ENCODE data around the gene TTC24.
"Not testable (repeated sequence)": the region's sequence is repeated elsewhere in the genome, so short reads cannot be mapped to it uniquely, and the experiment has no call there.

Gene TTC24

DNA sequence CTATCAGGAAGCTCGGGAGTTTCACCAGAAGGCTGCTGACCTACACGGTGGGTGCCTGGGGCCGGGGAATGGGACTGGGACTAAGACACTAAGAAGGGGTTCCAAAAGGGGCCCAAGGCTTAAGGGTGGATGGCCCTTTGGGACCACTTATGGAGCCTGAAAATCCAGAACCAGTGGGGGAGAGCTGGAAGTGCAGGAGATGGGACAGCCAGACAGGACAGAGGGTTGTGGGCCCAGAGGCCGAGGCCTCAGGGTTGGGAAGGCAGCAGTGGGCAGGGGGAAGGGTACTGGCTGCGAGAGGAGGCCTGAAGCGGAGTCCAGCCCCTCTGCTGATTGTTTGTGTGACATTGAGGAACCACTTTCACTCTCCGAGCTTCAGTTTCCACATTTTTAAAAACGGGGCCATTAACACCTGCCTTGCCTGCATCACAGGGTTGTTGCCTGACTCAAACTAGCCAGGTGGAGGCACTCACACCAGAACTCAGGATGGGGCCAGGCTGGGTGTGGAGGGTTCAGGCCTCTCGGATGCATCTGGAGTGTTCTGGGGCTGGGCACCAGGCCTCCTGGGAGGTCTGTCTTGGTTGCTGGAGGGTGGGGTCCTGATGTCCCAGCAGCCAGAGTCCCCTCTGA is 3.0 kb downstream of the TTC24 start:
- TF ChIP-seq, protein P1, sequence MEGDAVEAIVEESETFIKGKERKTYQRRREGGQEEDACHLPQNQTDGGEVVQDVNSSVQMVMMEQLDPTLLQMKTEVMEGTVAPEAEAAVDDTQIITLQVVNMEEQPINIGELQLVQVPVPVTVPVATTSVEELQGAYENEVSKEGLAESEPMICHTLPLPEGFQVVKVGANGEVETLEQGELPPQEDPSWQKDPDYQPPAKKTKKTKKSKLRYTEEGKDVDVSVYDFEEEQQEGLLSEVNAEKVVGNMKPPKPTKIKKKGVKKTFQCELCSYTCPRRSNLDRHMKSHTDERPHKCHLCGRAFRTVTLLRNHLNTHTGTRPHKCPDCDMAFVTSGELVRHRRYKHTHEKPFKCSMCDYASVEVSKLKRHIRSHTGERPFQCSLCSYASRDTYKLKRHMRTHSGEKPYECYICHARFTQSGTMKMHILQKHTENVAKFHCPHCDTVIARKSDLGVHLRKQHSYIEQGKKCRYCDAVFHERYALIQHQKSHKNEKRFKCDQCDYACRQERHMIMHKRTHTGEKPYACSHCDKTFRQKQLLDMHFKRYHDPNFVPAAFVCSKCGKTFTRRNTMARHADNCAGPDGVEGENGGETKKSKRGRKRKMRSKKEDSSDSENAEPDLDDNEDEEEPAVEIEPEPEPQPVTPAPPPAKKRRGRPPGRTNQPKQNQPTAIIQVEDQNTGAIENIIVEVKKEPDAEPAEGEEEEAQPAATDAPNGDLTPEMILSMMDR (conservative IDR thresholded peaks at IDR 0.05; ENCODE audit: low read depth) = no peak
- ChIA-PET CTCF (interaction anchor here (0.6 to 2.9 kb wide), 3 partner anchors 26 to 126 kb away, joined by 3 to 11 read pairs (median 6); no protein-coding TSS in a partner anchor), POLR2A (ENCODE audit: low non-redundant PET) (interaction anchor here (0.5 kb wide), 1 partner anchor 77 kb away, joined by 4 read pairs; no protein-coding TSS in a partner anchor)
- H3K27ac ChIP-seq = no peak overlapping the region
- DNase-seq (ENCODE audit: low spot score) = no peak

DNA sequence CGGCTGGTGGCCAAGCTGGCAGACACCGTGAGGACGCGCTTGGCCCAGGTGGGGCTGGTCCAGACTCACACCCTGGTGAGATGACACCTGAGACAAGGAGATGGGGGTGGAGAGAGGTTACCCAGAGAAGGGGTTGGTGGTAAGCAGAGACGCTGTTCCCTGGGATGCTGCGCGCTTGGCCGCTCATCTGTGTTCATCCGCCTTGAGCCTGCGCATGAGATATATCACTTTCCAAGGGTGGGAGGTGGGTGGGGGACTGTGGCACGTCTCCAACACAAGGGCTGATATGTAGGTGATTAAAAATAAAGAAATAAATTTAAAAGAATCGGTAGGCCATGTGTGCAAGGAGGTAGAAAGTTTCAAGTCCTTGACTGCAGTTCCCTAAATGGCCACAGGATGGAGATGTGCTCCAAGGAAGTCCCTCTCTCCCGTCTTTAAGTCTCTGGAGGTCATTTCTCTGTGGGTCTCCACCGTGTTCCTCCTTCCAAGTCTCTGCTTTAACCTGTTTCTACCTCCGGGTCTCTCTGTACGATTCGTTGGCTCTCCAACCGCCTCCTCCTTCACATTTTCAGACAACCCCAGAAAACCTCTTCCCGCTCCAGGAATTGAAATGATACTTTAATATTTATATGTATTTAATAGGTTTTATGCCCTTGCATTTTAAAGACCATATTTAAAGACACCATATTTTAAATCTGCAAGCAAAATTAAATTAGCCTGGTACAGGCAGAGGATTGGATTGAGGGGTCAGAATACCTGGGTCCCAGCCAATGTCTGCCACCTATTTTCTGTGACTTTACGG is 4.5 kb downstream of the TTC24 start:
- TF ChIP-seq, protein P1 (conservative IDR thresholded peaks at IDR 0.05; ENCODE audit: low read depth) = peak; percentile 88
- ChIA-PET CTCF (interaction anchor here (0.6 to 1.6 kb wide), 5 partner anchors 22 to 1701 kb away, joined by 3 to 6 read pairs (median 4); no protein-coding TSS in a partner anchor), POLR2A (ENCODE audit: low non-redundant PET) (no interaction called here)
- peak; percentile 66 for DNase-seq (ENCODE audit: low spot score)
- no peak overlapping the region for H3K27ac ChIP-seq

DNA sequence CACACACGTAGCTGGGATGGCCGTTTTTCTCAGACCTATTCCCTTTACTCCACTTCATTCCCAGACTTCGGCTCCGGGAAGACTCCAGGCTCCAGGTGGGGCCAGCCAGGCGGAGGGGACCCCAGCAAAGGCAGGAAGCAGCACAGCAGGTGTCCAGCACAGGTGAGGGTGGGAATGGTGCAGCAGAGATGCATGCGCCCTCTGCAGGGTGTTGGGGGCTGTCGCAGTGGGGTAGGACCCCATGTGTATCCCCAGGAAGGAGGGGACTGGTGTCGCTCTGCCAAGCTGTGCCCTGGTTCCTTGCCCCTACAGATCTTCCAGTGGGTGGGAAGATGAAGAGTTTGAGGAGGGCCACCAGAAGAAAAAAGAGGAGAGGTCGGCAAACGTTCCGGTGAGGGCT is 5.3 kb downstream of the TTC24 start:
- ChIA-PET POLR2A (ENCODE audit: low non-redundant PET) (no interaction called here), CTCF (interaction anchor here (0.7 kb wide), 1 partner anchor 11 kb away, joined by 3 read pairs; no protein-coding TSS in a partner anchor)
- TF ChIP-seq, protein P1 (conservative IDR thresholded peaks at IDR 0.05; ENCODE audit: low read depth) = no peak
- no peak overlapping the region for H3K27ac ChIP-seq
- no peak for DNase-seq (ENCODE audit: low spot score)

DNA sequence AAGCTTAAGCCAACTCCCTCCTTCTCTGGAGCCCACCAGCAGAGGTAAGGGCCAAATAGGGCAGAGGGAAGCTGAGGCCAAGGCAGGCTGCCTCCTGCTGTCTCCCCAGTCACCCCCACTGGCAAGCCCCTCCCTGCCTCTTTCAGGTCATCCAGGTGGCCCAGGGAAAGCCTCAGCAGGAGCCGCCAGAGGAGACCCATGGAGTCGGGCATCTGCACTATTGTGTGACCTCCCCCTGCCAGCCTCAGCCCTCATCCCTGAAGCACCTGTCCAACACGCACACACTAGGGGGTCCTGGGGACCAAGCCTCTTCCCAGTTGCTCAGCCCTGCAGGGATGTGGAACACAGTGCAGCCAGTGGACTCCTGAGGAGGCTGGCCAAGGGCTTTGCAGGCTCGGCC is 6.8 kb downstream of the TTC24 start:
- TF ChIP-seq, protein P1 (conservative IDR thresholded peaks at IDR 0.05; ENCODE audit: low read depth) = no peak
- POLR2A ChIA-PET (ENCODE audit: low non-redundant PET) = interaction anchor here (0.9 kb wide), 1 partner anchor 10 kb away, joined by 3 read pairs; no protein-coding TSS in a partner anchor
- CTCF ChIA-PET = interaction anchor here (0.6 to 1.2 kb wide), 3 partner anchors 15 to 33 kb away, joined by 3 to 7 read pairs (median 4); partner anchors contain the start of genes GPATCH4 and HAPLN2
- 0 out of 2 replicates have a peak overlapping the region, but pooled peaks have one; percentile 7 for H3K27ac ChIP-seq
- DNase-seq (ENCODE audit: low spot score) = no peak

DNA sequence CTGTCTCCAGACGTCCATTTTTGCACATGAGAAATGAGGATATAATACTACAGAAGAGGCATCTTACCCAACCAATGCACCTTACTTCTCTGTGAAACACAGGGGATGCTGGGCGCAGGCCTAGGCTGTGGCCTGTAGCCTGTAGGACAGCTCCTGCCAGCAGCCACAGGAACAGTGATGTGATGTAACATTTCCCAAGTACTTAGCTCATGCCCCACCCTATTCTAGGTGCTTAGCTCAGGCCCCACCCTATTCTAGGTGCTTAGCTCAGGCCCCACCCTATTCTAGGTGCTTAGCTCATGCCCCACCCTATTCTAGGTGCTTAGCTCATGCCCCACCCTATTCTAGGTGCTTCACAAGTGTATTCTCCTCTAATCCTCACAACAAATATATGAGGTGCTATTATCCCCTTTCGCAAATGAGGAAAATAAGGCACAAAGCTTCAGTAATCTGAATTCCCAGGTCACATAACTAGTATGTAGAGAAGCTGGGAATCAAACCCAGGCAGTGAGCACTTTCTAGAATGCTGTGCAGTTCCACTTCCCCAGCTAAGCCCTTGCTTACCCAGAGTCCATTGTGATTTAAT is 7.5 kb downstream of the TTC24 start:
- DNase-seq (ENCODE audit: low spot score) = no peak
- POLR2A ChIA-PET (ENCODE audit: low non-redundant PET) = interaction anchor here (0.9 kb wide), 1 partner anchor 10 kb away, joined by 3 read pairs; no protein-coding TSS in a partner anchor
- no peak overlapping the region for H3K27ac ChIP-seq
- CTCF ChIA-PET = interaction anchor here (1.1 kb wide), 1 partner anchor 32 kb away, joined by 4 read pairs; the partner anchor contains the start of gene HAPLN2
- TF ChIP-seq, protein P1 (conservative IDR thresholded peaks at IDR 0.05; ENCODE audit: low read depth) = no peak

DNA sequence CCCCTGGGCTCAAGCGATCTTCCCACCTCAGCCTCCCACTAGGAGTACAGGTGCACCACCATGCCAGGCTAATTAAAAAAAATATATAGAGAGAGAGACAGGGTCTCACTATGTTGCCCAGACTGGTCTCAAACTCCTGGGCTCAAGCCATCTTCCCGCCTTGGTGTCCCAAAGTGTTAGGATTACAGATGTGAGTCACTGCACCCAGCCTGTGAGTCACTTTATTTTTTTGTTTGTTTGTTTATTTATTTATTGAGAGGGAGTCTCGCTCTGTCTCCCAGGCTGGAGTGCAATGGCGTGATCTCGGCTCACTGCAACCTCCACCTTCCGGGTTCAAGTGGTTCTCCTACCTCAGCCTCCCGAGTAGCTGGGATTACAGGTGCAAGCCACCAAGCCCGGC is 8.4 kb downstream of the TTC24 start:
- H3K27ac ChIP-seq; POLR2A ChIA-PET (ENCODE audit: low non-redundant PET); DNase-seq (ENCODE audit: low spot score): not testable (repeated sequence)
- CTCF ChIA-PET = interaction anchor here (0.6 to 1.4 kb wide), 4 partner anchors 20 to 1041 kb away, joined by 3 to 5 read pairs (median 4); no protein-coding TSS in a partner anchor

All from RWPE1 (cell line).